Loucy (cell line): Measurements from ENCODE around the gene HDGF.
A peak's percentile ranks its signal among the peaks of the same experiment; 100 is the strongest.

Source experiments
- H2AFZ ChIP-seq: fragments of 200-600 bp; sonication (generic); 2 replicates; pipeline ENCODE4 v1.6.0; 2016; ENCODE audit warnings: antibody characterized with exemption, mild to moderate bottlenecking, low read length, moderate library complexity
- H3F3A ChIP-seq: fragments of 200-600 bp; 2 replicates; pipeline ENCODE4 v1.6.0; 2016; ENCODE audit warnings: antibody characterized with exemption, low read depth, mild to moderate bottlenecking
- H3K27me3 ChIP-seq: fragments of 200-600 bp; sonication (generic); 2 replicates; pipeline ENCODE4 v1.6.1; 2014; ENCODE audit warnings: low read length, mild to moderate bottlenecking; ENCODE audit not compliant: insufficient read depth, poor library complexity, severe bottlenecking
- H3K36me3 ChIP-seq: fragments of 200-600 bp; sonication (generic); 2 replicates; pipeline ENCODE4 v1.6.1; 2016; ENCODE audit warnings: low read length; ENCODE audit not compliant: insufficient read depth
- H3K4me1 ChIP-seq: fragments of 200-600 bp; sonication (generic); 2 replicates; pipeline ENCODE4 v1.5.1; 2014; ENCODE audit warnings: low read length, mild to moderate bottlenecking; ENCODE audit not compliant: insufficient read depth, poor library complexity, severe bottlenecking
- H3K4me2 ChIP-seq: fragments of 200-600 bp; sonication (generic); 2 replicates; pipeline ENCODE4 v1.6.0; 2014; ENCODE audit warnings: antibody characterized with exemption, low read length, low read depth, mild to moderate bottlenecking; ENCODE audit not compliant: poor library complexity, severe bottlenecking
- H3K4me3 ChIP-seq: fragments of 200-600 bp; sonication (generic); 2 replicates; pipeline ENCODE4 v1.5.1; 2014; ENCODE audit warnings: low read length, mild to moderate bottlenecking, mixed read lengths; ENCODE audit not compliant: poor library complexity, severe bottlenecking
- H3K79me2 ChIP-seq: fragments of 200-600 bp; sonication (generic); 2 replicates; pipeline ENCODE4 v1.6.1; 2014; ENCODE audit warnings: low read length; ENCODE audit not compliant: insufficient read depth
- H3K9ac ChIP-seq: fragments of 200-600 bp; sonication (generic); 2 replicates; pipeline ENCODE4 v1.6.0; 2014; ENCODE audit warnings: mild to moderate bottlenecking, low read depth, low read length, moderate library complexity; ENCODE audit not compliant: poor library complexity, severe bottlenecking
- H3K9me2 ChIP-seq: fragments of 200-600 bp; sonication (generic); replicated peaks from 2 replicates; pipeline ENCODE4 v1.6.1; 2016; ENCODE audit warnings: low read depth, low read length, mixed read lengths
- H3K9me3 ChIP-seq: fragments of 200-600 bp; sonication (generic); 2 replicates; pipeline ENCODE4 v1.6.1; 2014; ENCODE audit warnings: mild to moderate bottlenecking, antibody characterized with exemption, low read length, low read depth; ENCODE audit not compliant: insufficient read depth
- H4K20me1 ChIP-seq: fragments of 200-600 bp; sonication (generic); 2 replicates; pipeline ENCODE4 v1.6.0; 2014; ENCODE audit warnings: antibody characterized with exemption, low read length, mild to moderate bottlenecking; ENCODE audit not compliant: insufficient read depth, poor library complexity, severe bottlenecking
- CTCF ChIP-seq: fragments of 200-600 bp; sonication (generic); conservative IDR thresholded peaks from 2 replicates; pipeline ENCODE4 v1.5.1; 2014; ENCODE audit warnings: mild to moderate bottlenecking, antibody characterized with exemption, low read length
- EZH2phosphoT487 ChIP-seq: fragments of 200-600 bp; IDR thresholded peaks from 2 replicates; pipeline ENCODE4 v1.6.1; 2018; ENCODE audit warnings: antibody characterized with exemption, mild to moderate bottlenecking, moderate library complexity, borderline replicate concordance

Gene HDGF

GRCh38 chr1:156751757-156752481 lies 444 bp upstream of the HDGF start:
- Histone ChIP-seq H2AFZ (peak overlapping the region; percentile 94), H3K4me3 (peak overlapping the region; percentile 90), H4K20me1 (peaks cover 28% of the 10 kb centered on the region), H3K9ac (peak overlapping the region; percentile 98), H3K9me2 (no peaks in the 10 kb centered on the region), H3K36me3 (no peaks in the 10 kb centered on the region), H3K9me3 (no peaks in the 10 kb centered on the region), H3K79me2 (peaks cover 68% of the 10 kb centered on the region), H3K4me1 (peaks cover 25% of the 10 kb centered on the region), H3K27me3 (peaks cover 6% of the 10 kb centered on the region), H3F3A (no peaks in the 10 kb centered on the region), H3K4me2 (peak overlapping the region; percentile 85)
- TF ChIP-seq EZH2phosphoT487 (no peak), CTCF (no peak)

GRCh38 chr1:156750711-156751450 lies 594 bp downstream of the HDGF start:
- Histone ChIP-seq H3K4me3 (peak overlapping the region; percentile 90), H3K9ac (peak overlapping the region; percentile 100), H3K9me3 (no peaks in the 10 kb centered on the region), H3K4me1 (peaks cover 35% of the 10 kb centered on the region), H3K27me3 (peaks cover 6% of the 10 kb centered on the region), H3K4me2 (peak overlapping the region; percentile 99), H4K20me1 (peaks cover 38% of the 10 kb centered on the region), H3K79me2 (peaks cover 79% of the 10 kb centered on the region), H3F3A (no peaks in the 10 kb centered on the region), H3K36me3 (no peaks in the 10 kb centered on the region), H3K9me2 (no peaks in the 10 kb centered on the region), H2AFZ (no peak overlapping the region)
- TF ChIP-seq EZH2phosphoT487 (no peak), CTCF (no peak)

- H3K4me3 ChIP-seq, result peak overlapping the region; percentile 90
- no peaks in the 10 kb centered on the region for H3K9me2 ChIP-seq
- no peaks in the 10 kb centered on the region for H3K9me3 ChIP-seq
- TF ChIP-seq CTCF (no peak), EZH2phosphoT487 (no peak)
- peaks cover 39% of the 10 kb centered on the region for H3K4me1 ChIP-seq
- H2AFZ ChIP-seq, result no peak overlapping the region
- peaks cover 6% of the 10 kb centered on the region for H3K27me3 ChIP-seq
- H3F3A ChIP-seq, result no peaks in the 10 kb centered on the region
- H4K20me1 ChIP-seq, result peaks cover 45% of the 10 kb centered on the region
- H3K79me2 ChIP-seq, result peaks cover 85% of the 10 kb centered on the region
- H3K36me3 ChIP-seq, result peaks cover 5% of the 10 kb centered on the region; the same call in 1 of the 2 replicates
- peak overlapping the region; percentile 100 for H3K9ac ChIP-seq
- H3K4me2 ChIP-seq, result peak overlapping the region; percentile 99
These were observed 1.2 kb downstream of the HDGF start for GRCh38 chr1:156750191-156750672.
